HG02970 (cell line): Measurements from ENCODE around the gene MRS2.
"Not testable (repeated sequence)": the region's sequence is repeated elsewhere in the genome, so short reads cannot be mapped to it uniquely, and the experiment has no call there.

Source experiments
- ATAC-seq: cut with Tn5 transposase; IDR thresholded peaks from one replicate; pipeline ENCODE4 v1.9.1; 2021; ENCODE audit warnings: mild to moderate bottlenecking, moderate library complexity, moderate number of reproducible peaks; ENCODE audit not compliant: unreplicated experiment, low FRiP score

The MRS2 gene

GRCh38 chr6:24385536-24386269, 17.0 kb upstream of the MRS2 start:
- ATAC-seq: no peak

DNA sequence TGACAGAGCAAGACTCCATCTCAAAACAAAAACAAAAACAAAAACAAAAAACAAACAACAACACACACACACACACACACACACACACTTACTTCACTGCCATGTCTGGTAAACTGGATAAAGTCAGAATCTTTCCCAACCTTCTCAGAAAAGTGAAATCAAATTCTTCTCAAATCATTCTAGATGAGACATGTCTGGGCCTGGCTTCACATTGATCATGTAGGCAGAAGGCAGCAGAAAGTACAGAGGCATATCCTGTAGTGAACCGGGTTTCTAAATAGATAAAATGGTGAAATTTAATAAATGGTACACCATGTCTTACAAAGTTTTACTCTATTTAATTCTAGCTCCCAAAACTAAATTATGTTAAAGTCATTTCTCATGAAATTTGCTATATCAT, 14.9 kb upstream of the MRS2 start:
- ATAC-seq: no peak

GRCh38 chr6:24391208-24391607, 11.5 kb upstream of the MRS2 start:
- no peak for ATAC-seq

DNA sequence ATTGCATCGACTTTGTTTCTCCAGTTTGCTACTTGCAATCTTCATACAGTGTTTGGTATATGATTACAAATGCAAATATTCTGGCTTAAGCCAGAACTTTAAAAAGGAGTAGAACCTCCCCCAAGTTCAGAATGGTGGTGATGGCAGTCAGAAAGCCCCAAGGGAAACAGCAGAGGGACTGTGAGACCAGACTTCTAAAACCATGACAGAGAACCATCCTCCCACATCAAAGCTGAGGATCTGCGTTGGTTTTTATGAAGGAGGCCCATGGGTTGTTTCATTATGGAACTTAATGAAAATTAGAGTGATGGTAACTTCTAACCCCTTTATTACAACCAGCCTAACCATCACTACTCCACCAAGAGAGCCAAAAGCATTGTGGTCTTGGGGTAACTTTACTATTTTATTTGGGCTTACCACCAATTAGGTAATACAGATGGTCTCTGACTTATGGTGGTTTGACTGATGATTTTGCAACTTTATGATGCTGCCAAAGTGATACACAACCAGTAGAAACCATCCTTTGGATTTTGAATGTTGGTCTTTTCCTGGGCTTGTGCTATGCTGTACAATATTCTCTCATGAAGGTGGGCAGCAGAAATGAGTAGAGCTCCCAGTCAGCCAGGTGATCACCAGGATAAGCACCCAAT, 10.9 kb upstream of the MRS2 start:
- ATAC-seq: no peak

GRCh38 chr6:24394061-24394779, 8.5 kb upstream of the MRS2 start:
- ATAC-seq: no peak

DNA sequence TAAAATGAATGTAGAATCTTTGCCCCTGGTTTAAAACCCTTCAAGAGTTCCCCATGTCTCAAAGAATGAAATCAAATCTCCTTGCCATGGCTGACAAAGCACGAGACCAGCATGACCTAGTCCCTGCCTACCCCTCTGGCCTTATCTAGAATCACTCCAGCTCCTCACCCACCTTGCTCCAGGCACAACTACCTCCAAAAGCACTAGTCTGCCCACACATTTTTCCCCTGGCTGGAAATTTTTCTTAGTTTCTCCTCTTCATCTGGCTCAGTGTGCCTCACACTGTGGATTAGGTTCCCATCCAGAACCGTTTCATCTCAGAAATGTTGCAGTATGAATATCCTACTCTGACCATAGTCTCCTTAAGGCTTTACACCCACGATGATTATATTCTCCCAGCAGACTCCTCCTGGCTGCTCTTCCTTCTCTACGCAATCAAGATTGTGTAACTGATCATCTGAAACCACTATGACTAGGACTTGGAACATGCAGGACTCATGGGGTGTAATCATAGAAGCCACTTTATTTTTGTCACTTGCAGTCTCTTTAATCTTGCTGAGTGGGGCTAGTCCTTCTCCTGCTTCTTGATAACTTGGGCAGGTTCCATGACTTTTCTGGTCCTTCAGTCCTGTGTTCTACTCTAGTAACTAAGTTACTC, 7.8 kb upstream of the MRS2 start:
- no peak for ATAC-seq

DNA sequence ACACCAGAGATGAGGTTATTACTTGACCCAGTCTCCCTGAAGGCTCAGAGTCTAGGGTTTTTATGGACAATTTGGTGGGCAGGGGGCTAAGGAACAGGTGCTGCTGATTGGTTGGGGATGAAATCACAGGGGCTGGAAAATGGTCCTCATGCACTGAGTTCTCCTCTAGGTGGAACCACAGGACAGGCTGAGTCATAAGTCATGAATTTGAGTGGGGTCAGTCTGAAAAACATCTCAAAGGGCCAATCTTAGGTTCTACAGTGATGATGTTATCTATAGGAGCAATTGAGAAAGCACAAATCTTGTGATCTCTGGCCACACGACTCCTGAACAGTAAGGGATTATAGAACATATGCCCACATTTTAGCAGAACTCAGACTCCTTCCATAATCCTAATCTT, 5.9 kb upstream of the MRS2 start:
- no peak for ATAC-seq

DNA sequence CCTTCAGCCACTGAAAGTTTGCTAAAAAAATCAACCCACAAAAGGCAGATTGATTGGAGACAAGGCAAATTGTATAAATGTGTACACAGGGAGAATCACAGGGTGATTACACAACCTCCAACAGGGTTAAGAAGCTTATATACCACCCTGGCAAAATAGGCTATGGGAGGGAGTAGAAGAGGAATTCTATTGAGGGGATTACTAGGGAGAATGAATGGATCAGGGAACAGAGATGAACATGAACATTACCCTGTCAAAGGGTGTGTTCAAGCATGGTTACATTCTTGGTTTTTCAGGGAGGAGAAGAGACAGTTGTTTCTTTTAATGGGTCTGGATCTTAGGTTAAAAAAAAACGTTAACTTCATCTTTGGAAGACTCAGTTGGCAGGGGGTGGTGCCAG, 5.1 kb upstream of the MRS2 start:
- no peak for ATAC-seq

DNA sequence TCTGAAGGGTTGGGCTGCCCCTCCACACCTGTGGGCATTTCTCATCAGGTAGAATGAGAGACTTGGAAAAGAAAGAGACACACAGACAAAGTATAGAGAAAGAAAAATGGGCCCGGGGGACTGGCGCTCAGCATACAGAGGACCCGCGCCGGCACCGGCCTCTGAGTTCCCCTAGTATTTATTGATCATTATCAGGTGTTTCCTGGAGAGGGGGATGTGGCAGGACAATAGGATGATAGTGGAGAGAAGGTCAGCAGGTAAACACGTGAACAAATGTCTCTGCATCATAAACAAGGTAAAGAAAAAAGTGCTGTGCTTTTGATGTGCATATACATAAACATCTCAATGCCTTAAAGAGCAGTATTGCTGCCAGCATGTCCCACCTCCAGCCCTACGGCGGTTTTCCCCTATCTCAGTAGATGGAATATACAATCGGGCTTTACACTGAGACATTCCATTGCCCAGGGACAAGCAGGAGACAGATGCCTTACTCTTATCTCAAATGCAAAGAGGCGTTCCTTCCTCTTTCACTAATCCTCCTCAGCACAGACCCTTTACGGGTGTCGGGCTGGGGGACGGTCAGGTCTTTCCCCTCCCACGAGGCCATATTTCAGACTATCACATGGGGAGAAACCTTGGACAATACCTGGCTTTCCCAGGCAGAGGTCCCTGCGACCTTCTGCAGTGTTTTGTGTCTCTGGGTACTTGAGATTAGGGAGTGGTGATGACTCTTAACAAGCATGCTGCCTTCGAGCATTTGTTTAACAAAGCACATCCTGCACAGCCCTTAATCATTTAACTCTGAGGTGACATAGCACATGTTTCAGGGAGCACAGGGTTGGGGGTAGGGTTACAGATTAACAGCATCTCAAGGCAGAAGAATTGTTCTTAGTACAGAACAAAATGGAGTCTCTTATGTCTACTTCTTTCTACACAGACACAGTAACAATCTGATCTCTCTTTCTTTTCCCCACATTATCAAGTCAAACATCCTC, 2.4 kb upstream of the MRS2 start:
- not testable (repeated sequence) for ATAC-seq

DNA sequence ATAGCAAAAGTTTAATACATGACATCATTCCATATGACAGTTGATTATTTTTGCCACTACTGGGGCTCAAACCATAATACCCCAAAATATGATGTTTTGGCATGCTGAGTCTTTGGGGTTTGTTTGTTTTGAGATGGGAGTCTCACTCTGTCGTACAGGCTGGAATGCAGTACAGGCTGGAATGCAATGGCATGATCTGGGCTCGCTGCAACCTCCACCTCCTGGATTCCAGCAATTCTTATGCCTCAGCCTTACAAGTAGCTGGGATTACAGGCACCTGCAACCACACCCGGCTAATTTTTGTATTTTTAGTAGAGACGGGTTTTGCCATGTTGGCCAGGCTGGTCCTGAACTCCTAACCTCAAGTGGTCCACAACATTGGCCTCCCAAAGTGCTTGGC, 1.3 kb upstream of the MRS2 start:
- ATAC-seq: no peak

DNA sequence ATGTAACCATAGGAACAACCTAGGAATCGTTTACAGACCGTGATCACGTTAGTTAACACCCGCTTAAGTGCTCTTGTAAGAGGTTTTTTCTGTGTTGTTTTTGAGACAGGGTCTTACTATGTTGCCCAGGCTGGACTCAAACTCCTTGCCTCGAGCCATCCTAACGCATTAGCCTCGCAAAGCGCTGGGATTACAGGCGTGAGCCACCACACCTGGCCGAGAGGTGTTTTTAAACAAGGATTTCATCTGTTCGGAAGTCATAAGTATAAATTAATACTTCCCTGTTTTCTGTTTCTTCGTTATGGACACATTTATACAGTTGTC, 727 bp downstream of the MRS2 start:
- no peak for ATAC-seq

DNA sequence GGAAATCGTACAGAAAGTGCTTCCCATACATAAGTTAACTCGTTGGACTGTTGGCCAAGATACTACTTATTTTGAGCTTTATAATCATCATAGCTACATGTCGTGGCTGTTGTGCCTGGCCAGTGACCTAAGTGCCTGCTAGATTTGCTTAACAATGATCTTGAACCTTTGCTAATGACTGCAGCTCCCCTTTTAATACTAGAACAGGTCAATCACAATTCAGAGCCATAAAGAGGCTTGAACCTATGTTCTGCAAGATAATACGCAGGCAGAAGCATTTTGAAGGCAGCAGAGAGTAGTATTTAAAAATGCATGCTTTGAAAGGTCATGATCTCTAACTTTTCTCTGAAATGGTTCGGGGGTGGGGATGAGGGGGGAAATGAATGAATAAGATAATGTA, 2.5 kb downstream of the MRS2 start:
- ATAC-seq: no peak

DNA sequence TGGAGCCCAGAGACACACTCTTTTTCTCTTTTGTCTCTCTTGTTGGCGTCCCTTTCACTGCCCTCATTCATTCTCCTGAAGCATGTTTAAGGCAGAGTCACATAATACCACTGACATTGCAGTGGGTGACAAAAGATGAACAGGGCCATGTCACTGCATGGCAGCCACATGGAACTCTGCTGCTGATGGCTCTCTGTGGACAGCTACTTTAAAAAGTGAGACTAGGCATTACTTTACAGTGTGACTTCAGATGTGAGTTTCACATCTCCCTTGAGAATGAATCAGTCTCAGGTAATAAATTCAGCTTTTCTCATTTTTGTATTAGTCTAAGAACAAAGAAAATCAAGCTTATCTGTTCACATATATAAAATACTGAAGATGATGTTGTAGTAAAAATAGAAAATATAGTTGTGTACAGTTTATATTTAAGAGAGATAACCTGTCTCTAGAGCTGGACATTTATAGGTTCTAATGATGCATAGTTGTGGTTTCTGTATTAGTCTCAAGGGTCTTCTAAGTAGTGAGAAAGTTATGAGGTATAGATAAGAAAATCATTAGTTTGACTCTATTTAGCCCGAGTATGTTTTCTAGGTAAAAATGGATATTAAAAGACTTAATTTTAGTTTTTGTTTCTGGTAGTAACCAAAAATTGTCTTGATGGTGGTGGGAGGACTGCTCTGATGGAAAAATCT, 6.1 kb downstream of the MRS2 start:
- ATAC-seq: no peak

- ATAC-seq: no peak
Observed at GRCh38 chr6:24410622-24411021, 7.9 kb downstream of the MRS2 start.

DNA sequence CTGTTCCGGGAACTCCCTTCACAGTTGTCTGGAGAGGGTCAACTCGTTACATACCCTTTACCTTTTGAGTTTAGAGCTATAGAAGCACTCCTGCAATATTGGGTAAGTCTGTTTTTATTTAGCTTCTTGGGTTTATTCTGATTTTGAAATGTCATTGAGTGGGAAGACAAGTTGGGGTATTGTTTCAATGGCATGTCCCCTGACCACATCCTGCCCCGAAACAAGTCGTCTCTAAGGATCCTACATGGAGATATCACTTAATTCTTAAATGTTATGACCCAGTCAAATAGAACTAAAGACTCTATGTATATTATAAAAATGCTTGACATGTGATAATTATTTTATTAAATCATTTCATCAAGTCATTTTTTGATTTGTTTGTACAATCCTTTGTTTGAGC, 9.6 kb downstream of the MRS2 start:
- no peak for ATAC-seq

GRCh38 chr6:24414531-24414930, 11.8 kb downstream of the MRS2 start:
- ATAC-seq: not testable (repeated sequence)

DNA sequence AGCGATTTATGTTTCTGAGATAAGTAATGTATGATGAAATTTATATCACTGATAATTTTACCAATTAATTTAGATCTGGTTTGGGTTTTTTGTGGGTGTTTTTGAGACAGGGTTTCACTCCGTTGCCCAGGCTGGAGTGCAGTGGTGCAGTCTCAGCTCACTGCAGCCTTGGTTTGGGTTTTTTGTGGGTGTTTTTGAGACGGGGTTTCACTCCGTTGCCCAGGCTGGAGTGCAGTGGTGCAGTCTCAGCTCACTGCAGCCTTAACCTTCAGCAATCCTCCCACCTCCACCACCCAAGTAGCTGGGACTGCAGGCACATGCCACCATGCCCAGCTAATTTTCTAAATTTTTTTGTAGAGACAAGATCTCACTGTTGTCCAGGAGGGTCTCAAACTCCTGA, 13.0 kb downstream of the MRS2 start:
- ATAC-seq: no peak

DNA sequence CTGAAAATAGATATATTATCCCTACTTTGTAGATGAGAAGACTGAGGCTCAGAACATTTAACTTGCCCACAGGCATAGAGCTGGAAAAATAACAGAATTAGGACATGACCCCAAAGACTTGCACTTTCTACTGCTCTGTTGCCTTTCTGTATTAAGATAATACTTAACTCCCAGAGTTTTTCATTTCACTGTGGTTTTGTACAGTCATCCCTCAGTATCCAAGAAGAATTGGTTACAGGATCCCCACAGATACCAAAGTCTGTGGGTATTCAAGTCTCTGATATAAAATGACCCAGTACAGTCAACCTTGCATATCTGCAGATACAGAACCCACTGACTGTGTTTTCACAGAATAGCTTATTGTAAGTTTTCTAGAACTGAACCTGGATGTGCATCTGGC, 16.8 kb downstream of the MRS2 start:
- no peak for ATAC-seq

- no peak for ATAC-seq
Observed at GRCh38 chr6:24425091-24425490, 22.4 kb downstream of the MRS2 start.
